HG03280 (cell line): ENCODE measurements around the gene LINGO4.

Source experiments
- ATAC-seq: cut with Tn5 transposase; IDR thresholded peaks from one replicate; pipeline ENCODE4 v1.9.1; 2021; ENCODE audit warnings: mild to moderate bottlenecking, moderate library complexity; ENCODE audit not compliant: unreplicated experiment

Gene LINGO4

DNA sequence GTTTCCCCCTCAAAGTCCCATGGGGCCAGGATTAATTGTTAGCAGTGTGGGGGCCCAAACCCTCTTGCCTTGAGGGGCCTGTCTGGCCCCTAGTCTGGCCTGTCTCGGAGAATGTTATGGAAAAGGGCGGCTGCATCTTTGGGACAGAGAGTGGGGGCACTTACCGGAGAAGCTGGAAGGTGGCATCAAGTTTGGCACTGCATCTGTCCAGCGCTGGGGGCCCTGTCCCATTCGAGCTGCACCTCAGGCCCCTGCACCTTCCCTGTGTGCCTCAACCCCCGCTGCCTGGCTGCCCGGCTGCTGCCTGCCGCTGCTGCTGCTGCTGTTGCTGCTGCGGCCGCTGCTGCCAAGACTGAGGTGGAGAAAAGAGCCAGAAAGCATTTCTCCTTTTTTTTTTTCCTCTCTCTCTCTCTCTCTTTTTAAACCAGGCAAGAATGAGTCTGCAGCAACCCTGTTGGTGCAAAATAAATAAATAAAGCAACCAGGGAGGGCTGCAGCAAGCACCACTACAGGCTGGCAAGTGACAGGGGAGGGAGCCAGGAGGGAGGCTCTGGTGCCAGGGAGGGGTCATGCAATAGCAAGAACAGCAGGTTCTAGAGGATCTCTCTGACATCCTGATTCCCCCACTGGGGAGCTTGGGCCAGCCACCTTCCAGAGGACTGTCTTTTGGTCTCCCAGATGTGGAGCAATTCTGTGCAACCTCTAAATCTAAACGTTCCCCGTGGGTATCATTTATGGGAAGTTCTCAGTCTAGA lies at the start of gene LINGO4:
Gene LINGO4, minus strand, starts transcription at position 354 of the 755 bp plus-strand sequence. CDS start 2,715 bp downstream, outside the sequence.
- no peak for ATAC-seq

- ATAC-seq: no peak
These were observed 49.4 kb upstream of the LINGO4 start for GRCh38 chr1:151854658-151855057.

DNA sequence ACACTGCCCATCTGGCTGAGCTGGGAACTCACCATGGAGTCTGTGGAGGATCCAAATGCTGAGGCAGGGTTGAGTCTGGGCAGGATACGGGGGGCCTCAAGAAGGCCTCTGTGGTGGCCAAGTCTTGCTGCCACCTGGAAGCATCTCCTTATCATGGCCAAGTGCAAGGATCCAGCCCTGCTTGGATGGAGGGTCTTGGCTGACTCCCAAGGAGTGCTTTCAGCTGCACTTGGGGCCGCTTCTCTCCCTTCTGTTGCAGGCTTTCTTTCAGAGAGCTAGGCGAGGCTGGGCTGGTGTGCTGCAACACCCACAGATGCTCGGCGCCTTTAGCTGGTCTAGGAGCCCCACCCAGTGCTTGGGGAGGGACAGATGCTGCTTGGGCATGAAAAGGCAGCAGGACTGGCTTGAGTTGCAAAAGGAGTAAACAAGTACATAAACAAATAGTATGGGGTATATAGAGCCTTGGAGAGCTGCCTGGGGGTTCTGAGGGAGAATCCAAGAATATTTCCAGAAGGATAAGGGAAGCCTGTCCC lies 48.3 kb upstream of the LINGO4 start, which contains the start of gene THEM5:
Gene THEM5, minus strand, starts transcription at position 302 of the 533 bp plus-strand sequence. Its CDS starts 147 bp downstream, at position 155.
- ATAC-seq: no peak

GRCh38 chr1:151852733-151853132 lies 47.5 kb upstream of the LINGO4 start:
- no peak for ATAC-seq

- no peak for ATAC-seq
These were observed 46.7 kb upstream of the LINGO4 start for GRCh38 chr1:151851886-151852285.

DNA sequence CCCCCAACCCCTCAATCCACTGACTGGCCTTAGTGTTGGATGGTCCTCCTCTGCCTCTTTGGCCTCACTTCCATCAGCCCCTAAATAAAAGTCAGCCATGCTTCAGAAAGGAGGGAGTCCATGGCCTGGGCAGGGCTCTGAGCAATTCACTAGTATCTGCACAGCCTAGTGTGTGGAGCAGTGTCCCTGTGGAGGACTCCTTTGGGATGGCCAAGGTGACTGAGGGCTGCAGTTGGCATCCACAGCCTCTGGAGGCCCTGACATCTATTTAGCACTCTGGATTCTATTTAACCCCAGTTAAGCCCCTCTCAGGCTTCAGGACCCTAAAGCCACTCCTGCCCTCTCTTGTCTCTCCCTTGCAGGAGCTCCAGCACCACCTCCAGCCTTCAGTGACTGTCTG lies 44.7 kb upstream of the LINGO4 start:
- ATAC-seq: no peak

- ATAC-seq: no peak
These were observed 43.9 kb upstream of the LINGO4 start for GRCh38 chr1:151849126-151849525.

- ATAC-seq: no peak
These were observed 42.8 kb upstream of the LINGO4 start for GRCh38 chr1:151847867-151848596.

DNA sequence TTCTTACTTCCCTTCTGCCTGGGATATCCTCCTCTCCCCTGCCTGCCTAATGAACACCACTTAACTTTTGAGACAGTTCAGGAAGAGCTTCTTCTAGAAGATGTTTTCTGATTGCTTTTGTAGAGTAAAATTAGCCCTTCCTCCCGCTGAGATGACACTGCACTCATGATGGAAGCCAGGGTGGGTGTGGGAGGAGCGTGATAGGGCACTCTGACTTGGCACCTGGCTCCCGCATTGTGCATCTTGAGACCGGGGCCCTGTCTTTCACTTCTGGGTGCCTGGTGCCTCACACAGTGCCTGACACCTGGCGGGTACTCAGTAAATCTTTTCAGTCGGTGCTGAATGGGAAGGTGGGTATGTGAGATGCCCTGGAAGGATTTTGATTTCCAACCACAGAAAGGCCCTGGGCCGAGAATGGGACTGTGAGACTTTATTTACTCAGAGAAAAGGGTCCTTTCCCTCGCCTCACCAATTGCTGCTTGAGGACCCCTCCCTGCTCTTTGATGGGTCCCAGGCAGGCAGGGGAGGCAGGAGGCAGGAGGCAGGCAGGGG lies 41.5 kb upstream of the LINGO4 start:
- no peak for ATAC-seq

DNA sequence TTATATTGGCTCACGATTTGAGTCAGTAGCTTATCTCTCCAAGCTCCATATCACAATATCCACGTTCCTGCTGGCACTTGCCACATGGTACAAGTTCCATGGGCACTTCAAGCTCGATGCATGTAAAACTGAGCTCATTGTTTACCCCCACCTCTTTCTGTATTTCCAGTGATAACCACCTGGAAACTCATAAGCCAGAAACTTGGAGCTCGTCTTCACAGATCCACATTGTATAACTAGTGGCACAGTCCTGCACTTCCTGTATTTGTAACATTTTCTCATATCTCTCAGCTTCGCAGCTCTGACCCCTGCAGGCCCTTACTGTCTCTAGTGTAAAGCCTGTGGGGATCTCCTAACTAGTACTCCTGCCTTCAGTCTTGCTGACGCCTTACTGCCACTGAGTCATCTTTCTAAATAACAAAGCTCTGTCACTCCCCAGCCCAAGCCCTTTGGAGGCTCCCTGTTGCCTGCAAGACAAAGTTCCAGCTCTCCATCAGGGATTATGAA lies 40.9 kb upstream of the LINGO4 start:
- no peak for ATAC-seq

GRCh38 chr1:151843398-151843797 lies 38.2 kb upstream of the LINGO4 start:
- no peak for ATAC-seq

- ATAC-seq: no peak
These were observed 35.9 kb upstream of the LINGO4 start for GRCh38 chr1:151841141-151841540.

DNA sequence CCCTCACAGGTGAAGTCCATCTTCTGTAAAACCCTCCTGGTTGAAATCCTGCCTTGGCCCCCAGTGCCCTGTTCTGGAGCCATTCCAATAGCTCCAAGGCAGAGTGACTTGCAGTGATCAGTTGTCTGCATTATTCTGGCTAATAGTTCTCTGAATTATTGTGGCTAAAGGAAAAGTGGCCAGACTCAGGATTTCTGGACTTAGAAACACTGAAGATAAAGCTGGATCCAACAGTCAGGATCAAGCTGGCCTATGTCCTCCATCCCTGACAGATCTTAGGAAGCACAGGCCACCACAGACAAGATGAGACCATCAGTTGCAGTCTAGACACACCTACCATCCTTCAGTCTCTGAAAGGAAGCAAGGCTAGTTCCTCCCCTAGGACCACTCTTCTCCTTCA lies 35.2 kb upstream of the LINGO4 start:
- ATAC-seq: no peak

- no peak for ATAC-seq
These were observed 34.5 kb upstream of the LINGO4 start, which contains the start of gene C2CD4D for GRCh38 chr1:151839457-151840403. Gene C2CD4D (minus strand): TSS chr1:151839820. CDS start chr1:151838989, 831 bp downstream.

GRCh38 chr1:151839082-151839412 lies 33.8 kb upstream of the LINGO4 start:
- no peak for ATAC-seq

- ATAC-seq: no peak
These were observed 33.2 kb upstream of the LINGO4 start for GRCh38 chr1:151838222-151839081.

GRCh38 chr1:151837884-151838221 lies 32.6 kb upstream of the LINGO4 start:
- no peak for ATAC-seq

DNA sequence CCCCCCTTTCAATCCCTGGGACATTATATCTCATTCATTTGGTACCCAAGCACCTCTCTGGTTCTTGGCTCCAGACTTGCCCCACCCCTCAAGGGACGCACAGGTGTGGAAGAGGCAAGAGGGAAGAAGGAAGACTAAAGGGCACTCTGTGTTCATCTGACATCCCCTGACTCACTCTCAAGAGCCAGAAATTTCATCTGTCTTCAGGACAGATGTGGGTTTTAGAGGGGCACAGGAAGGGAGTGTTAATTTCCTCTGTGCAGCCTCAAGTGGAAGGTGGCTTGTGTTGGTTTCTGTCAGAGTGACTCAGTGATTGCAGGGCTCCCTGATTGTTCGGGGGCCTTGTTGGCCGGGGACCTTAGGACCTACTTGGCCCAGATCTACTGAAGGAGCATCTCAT lies 32.0 kb upstream of the LINGO4 start:
- ATAC-seq: no peak

DNA sequence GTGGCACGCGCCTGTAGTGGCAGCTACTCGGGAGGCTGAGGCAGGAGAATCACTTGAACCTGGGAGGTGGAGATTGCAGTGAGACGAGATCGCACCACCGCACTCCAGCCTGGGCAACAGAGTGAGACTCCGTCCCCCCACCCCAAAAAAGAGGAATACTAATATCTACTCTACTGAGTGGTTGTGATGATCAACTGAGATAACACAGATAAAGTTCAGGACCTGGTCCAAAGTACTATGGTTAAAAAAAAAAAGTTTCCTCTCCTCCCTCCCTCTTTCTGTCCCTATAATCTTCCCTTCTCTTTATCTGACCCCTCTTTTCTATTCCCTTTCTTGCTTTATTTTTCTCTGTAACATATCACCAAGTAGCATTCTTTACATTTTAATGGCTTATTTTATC lies 30.4 kb upstream of the LINGO4 start:
- ATAC-seq: no peak
